Fibroblast of mammary gland (primary cell): ENCODE measurements around the gene FAN1.
"Not testable (repeated sequence)": the region's sequence is repeated elsewhere in the genome, so short reads cannot be mapped to it uniquely, and the experiment has no call there.

ENCODE experiments used
- DNase-seq: peaks from one replicate; pipeline ENCODE4 v3.0.0-alpha.2; 2010; ENCODE audit warnings: low read depth
- H3K4me3 ChIP-seq: 2 replicates; pipeline ENCODE4 v1.5.1; 2011; ENCODE audit warnings: low read depth, mild to moderate bottlenecking, low read length, moderate library complexity; ENCODE audit not compliant: control insufficient read depth
- TF ChIP-seq, protein P1 (sequence below): conservative IDR thresholded peaks from 2 replicates; pipeline ENCODE4 v1.5.1; 2011; ENCODE audit warnings: low read depth, low read length, inconsistent platforms; ENCODE audit not compliant: control insufficient read depth, insufficient read depth

Gene FAN1

DNA sequence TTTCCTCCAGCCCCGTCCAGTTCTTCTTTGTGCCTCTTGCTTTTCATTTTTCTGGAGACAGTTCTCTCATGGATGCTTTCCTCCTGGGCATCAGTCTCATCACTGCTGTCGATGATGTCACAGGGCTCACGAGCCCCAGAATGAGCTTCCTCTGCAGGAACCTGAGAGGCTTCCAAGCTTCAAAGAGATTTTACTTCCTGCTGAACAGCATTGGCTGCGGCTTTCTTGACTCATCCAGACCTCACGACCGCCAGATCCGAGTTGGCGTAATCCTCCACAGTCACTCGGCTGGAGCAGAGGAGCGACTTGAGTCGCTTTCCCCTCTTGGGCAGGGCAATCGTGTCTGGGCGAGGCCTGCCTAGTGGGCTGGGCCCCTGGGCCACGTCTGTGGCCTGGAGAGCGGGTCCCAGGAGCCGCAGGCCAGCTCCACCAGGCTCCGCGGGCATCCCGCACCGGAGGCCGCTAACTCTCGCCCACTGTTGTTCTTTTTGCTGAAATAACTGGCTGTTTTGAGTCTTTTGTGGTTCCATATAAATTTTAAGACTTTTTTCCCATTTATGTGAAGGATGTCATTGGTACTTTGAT lies 20.8 kb upstream of the FAN1 start:
- TF ChIP-seq, protein P1, sequence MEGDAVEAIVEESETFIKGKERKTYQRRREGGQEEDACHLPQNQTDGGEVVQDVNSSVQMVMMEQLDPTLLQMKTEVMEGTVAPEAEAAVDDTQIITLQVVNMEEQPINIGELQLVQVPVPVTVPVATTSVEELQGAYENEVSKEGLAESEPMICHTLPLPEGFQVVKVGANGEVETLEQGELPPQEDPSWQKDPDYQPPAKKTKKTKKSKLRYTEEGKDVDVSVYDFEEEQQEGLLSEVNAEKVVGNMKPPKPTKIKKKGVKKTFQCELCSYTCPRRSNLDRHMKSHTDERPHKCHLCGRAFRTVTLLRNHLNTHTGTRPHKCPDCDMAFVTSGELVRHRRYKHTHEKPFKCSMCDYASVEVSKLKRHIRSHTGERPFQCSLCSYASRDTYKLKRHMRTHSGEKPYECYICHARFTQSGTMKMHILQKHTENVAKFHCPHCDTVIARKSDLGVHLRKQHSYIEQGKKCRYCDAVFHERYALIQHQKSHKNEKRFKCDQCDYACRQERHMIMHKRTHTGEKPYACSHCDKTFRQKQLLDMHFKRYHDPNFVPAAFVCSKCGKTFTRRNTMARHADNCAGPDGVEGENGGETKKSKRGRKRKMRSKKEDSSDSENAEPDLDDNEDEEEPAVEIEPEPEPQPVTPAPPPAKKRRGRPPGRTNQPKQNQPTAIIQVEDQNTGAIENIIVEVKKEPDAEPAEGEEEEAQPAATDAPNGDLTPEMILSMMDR, result no peak
- DNase-seq, result peak; percentile 15
- no peak overlapping the region for H3K4me3 ChIP-seq

DNA sequence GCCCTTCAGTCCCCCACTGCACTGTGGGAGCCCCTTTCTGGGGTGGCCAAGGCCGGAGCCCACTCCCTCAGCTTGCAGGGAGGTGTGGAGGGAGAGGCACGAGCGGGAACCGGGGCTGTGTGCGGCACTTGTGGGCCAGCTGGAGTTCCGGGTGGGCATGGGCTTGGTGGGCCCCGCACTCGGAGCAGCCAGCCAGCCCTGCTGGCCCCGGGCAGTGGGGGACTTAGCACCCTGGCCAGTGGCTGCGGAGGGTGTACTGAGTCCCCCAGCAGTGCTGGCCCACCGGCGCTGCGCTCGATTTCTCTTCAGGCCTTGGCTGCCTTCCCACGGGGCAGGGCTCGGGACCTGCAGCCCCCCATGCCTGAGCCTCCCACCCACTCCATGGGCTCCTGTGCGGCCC lies 20.0 kb upstream of the FAN1 start:
- DNase-seq, H3K4me3 ChIP-seq: not testable (repeated sequence)

DNA sequence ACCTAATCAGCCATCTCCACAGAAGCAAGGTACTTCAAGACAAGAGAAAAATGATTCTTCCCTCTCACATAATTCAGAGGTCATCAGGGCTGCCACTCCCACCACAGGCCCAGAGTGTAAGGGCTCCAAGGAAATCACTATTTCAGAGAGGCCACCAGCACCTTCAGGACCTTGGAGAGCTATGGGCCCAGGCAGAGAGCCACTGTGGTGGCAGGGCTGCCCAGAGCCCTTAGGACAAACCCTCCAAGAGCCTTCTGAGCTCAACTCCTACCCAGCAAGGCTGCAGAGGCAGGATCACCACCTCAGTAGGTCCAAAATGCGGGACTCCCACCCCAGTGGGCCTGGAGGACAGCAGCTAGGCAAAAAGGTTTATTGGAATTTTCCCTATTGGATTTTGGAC lies 17.9 kb upstream of the FAN1 start:
- TF ChIP-seq, protein P1, result no peak
- peak; percentile 14 for DNase-seq
- no peak overlapping the region for H3K4me3 ChIP-seq

DNA sequence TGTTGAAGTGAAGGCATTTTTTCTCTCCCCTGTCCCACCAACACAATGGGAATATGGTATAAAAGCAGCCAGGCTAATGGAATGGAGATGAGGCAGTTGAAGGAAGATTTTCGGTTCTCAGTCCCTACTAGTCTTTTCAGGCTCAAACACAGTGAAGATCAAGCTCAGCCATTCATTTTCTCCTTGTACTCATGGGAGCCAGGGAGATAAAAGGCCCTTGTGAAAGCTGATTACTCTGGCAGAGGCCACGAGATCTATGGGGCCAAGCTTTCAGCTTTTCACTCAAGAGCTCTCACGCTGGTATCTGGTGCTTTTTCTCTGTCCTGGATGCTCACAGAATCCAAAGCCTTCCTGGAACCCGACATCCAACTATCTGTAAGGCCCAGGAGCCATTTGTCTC lies 14.5 kb upstream of the FAN1 start:
- H3K4me3 ChIP-seq, result no peak overlapping the region
- TF ChIP-seq, protein P1, result no peak
- DNase-seq, result no peak

DNA sequence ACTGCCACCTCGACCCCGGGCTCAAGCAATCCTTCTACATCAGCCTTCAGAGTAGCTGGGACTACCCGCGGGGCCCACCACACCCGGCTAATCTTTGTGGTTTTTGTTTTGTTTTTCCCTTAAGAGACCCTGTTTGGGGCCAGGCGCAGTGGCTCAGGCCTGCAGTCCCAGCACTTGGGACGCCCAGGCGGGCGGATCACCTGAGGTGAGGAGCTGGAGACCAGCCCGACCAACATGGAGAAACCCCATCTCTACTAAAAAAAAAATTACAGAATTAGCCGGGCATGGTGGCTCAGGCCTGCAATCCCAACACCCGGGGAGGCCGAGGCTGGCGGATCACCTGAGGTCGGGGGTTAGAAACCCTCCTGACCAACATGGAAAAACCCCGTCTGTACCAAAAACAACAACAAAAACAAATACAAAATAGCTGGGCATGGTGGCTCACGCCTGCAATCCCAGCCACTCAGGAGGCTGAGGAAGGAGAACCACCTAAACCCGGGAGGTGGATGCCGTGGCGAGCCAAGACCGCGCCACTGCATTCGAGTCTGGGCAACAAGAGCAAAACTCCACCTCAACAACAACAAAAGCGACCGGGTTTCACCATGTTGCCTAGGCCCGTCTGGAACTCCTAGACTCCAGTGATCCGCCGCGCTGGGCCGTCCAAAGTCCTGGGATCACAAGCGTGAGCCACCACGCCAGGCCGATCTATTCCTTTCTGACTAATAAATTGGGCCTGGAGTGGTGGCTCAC lies 8.1 kb upstream of the FAN1 start:
- no peak overlapping the region for H3K4me3 ChIP-seq
- no peak for DNase-seq
- TF ChIP-seq, protein P1, result no peak

DNA sequence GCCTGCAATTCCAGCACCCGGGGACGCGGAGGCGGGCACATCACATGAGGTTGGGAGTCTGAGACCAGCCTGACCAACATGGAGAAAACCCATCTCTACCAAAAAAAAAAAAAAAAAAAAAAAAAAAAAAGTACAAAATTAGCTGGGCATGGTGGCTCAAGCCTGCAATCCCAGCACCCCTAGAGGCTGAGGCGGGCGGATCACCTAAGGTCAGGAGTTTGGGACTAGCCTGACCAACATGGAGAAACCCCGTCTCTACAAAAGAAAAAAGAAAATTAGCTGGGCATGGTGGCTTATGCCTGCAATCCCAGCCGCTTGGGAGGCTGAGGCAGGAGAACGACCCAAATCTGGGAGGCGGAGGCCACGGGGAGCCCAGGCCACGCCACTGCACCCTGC lies 7.5 kb upstream of the FAN1 start:
- no peak for DNase-seq
- no peak overlapping the region for H3K4me3 ChIP-seq
- TF ChIP-seq, protein P1, result no peak

DNA sequence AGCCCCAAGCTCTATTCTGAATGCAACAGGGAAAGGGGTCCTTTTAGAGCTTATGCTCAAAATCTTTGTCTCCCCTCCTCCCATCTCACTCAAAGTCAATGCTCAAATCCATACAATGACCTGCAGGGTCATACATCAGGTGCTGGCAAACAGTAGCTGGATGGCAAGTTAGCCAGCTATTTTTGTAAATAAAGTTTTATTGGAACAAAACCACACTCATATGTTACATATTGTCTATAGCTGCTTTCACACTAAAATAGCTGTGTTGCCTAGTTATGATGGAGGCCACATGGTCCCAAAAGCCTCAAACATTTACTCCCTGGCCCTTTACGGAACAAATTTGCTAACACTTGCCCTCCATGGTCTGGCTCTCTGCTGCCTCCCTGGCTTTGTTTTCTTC lies 1.8 kb upstream of the FAN1 start:
- no peak for DNase-seq
- no peak overlapping the region for H3K4me3 ChIP-seq
- TF ChIP-seq, protein P1, result no peak
